Measurements from ENCODE around the gene FAM3C. TPM values are rescaled to one million over a fixed set of nuclear protein-coding genes. Genes with fewer than 3 reads are reported as not detected.
"Not testable (repeated sequence)": the region's sequence is repeated elsewhere in the genome, so short reads cannot be mapped to it uniquely, and the experiment has no call there.

The FAM3C gene
- total and polyA plus RNA-seq, 5 experiments from 2014 or later, result 8.9 to 20.6 (median 12.4) TPM

GRCh38 chr7:121430558-121430957, 34.5 kb upstream of the FAM3C start:
- H3K4me3 Mint-ChIP-seq, result no peak overlapping the region

GRCh38 chr7:121429798-121430197, 33.7 kb upstream of the FAM3C start:
- POLR2A ChIA-PET, result no interaction called here
- DNase-seq (no peak), ATAC-seq (no peak)
- Mint-ChIP-seq H3K27ac (no peak overlapping the region), H3K4me3 (no peak overlapping the region), H3K9me3 (no peaks in the 10 kb centered on the region), H3K4me1 (peaks cover 0 to 7% (median 3%) of the 10 kb centered on the region in 4 donors), H3K27me3 (peaks cover 0 to 5% (median 2%) of the 10 kb centered on the region in 5 donors), H3K36me3 (no peaks in the 10 kb centered on the region)

More at GRCh38 chr7:121430558-121430957, 34.5 kb upstream of the FAM3C start:
- DNase-seq, result no peak
- POLR2A ChIA-PET, result interaction anchor here (1.2 kb wide), 1 partner anchor 35 kb away, joined by 3 read pairs; no protein-coding TSS in a partner anchor
- Mint-ChIP-seq H3K9me3 (no peaks in the 10 kb centered on the region), H3K27me3 (peaks cover 0 to 5% (median 1%) of the 10 kb centered on the region in 5 donors), H3K4me1 (peaks cover 0 to 7% (median 3%) of the 10 kb centered on the region in 4 donors), H3K27ac (no peak overlapping the region), H3K36me3 (no peaks in the 10 kb centered on the region)
- no peak for ATAC-seq

GRCh38 chr7:121428855-121429489, 32.9 kb upstream of the FAM3C start:
- Mint-ChIP-seq H3K4me1 (peaks cover 0 to 7% (median 3%) of the 10 kb centered on the region in 4 donors), H3K4me3 (no peak overlapping the region), H3K9me3 (no peaks in the 10 kb centered on the region), H3K27me3 (peaks cover 0 to 5% (median 5%) of the 10 kb centered on the region in 5 donors), H3K36me3 (no peaks in the 10 kb centered on the region), H3K27ac (no peak overlapping the region)
- POLR2A ChIA-PET, result no interaction called here
- ATAC-seq (no peak), DNase-seq (no peak)

GRCh38 chr7:121421743-121422142, 25.6 kb upstream of the FAM3C start:
- H3K9me3 Mint-ChIP-seq, H3K27ac Mint-ChIP-seq, ATAC-seq, H3K36me3 Mint-ChIP-seq, DNase-seq, H3K4me1 Mint-ChIP-seq, H3K27me3 Mint-ChIP-seq, H3K4me3 Mint-ChIP-seq, POLR2A ChIA-PET: not testable (repeated sequence)

GRCh38 chr7:121420976-121421375, 24.9 kb upstream of the FAM3C start:
- Mint-ChIP-seq H3K36me3 (peaks cover 0 to 4% (median 0%) of the 10 kb centered on the region in 3 donors), H3K27ac (no peak overlapping the region), H3K9me3 (no peaks in the 10 kb centered on the region), H3K4me1 (no peaks in the 10 kb centered on the region), H3K27me3 (peaks cover 0 to 6% (median under 1%) of the 10 kb centered on the region in 5 donors), H3K4me3 (no peak overlapping the region)
- no peak for DNase-seq
- POLR2A ChIA-PET, result no interaction called here
- ATAC-seq, result no peak

- no peaks in the 10 kb centered on the region for H3K4me1 Mint-ChIP-seq
- peak overlapping the region in 1 of 10 donors; percentile 78 for H3K27ac Mint-ChIP-seq
- ATAC-seq (no peak), DNase-seq (no peak)
- H3K27me3 Mint-ChIP-seq, result peaks cover 0 to 4% (median 0%) of the 10 kb centered on the region in 5 donors
- peaks cover 0 to 4% (median 0%) of the 10 kb centered on the region in 3 donors for H3K36me3 Mint-ChIP-seq
- no peaks in the 10 kb centered on the region for H3K9me3 Mint-ChIP-seq
- H3K4me3 Mint-ChIP-seq, result no peak overlapping the region
- POLR2A ChIA-PET, result no interaction called here
These were observed 23.4 kb upstream of the FAM3C start for GRCh38 chr7:121419201-121420148.

- Mint-ChIP-seq H3K4me3 (no peak overlapping the region), H3K36me3 (peaks cover 0 to 4% (median 0%) of the 10 kb centered on the region in 3 donors), H3K9me3 (no peaks in the 10 kb centered on the region), H3K27ac (no peak overlapping the region), H3K27me3 (peaks cover 0 to 5% (median 0%) of the 10 kb centered on the region in 5 donors), H3K4me1 (no peaks in the 10 kb centered on the region)
- ATAC-seq, result no peak
- POLR2A ChIA-PET, result no interaction called here
- no peak for DNase-seq
These were observed 20.4 kb upstream of the FAM3C start for GRCh38 chr7:121416533-121416932.

GRCh38 chr7:121414436-121414835, 18.3 kb upstream of the FAM3C start:
- POLR2A ChIA-PET, result no interaction called here
- Mint-ChIP-seq H3K36me3 (no peaks in the 10 kb centered on the region), H3K4me3 (no peak overlapping the region), H3K4me1 (peaks cover 0 to 7% (median 5%) of the 10 kb centered on the region in 4 donors), H3K27ac (no peak overlapping the region), H3K27me3 (peaks cover 0 to 5% (median 0%) of the 10 kb centered on the region in 5 donors), H3K9me3 (no peaks in the 10 kb centered on the region)
- DNase-seq (no peak), ATAC-seq (no peak)

GRCh38 chr7:121411597-121411979, 15.5 kb upstream of the FAM3C start:
- no peaks in the 10 kb centered on the region for H3K9me3 Mint-ChIP-seq
- H3K36me3 Mint-ChIP-seq, result no peaks in the 10 kb centered on the region
- no peak overlapping the region for H3K27ac Mint-ChIP-seq
- peaks cover 0 to 7% (median 5%) of the 10 kb centered on the region in 4 donors for H3K4me1 Mint-ChIP-seq
- peaks cover 0 to 5% (median 0%) of the 10 kb centered on the region in 5 donors for H3K27me3 Mint-ChIP-seq
- POLR2A ChIA-PET, result no interaction called here
- DNase-seq, result no peak
- H3K4me3 Mint-ChIP-seq, result no peak overlapping the region
- ATAC-seq, result no peak

- H3K9me3 Mint-ChIP-seq, result no peaks in the 10 kb centered on the region
- DNase-seq, result no peak
- POLR2A ChIA-PET, result no interaction called here
- peaks cover 0 to 5% (median 0%) of the 10 kb centered on the region in 5 donors for H3K27me3 Mint-ChIP-seq
- ATAC-seq, result no peak
- no peaks in the 10 kb centered on the region for H3K36me3 Mint-ChIP-seq
- peak overlapping the region in 1 of 10 donors; percentile 2 for H3K27ac Mint-ChIP-seq
- no peak overlapping the region for H3K4me3 Mint-ChIP-seq
- peaks cover 0 to 7% (median 5%) of the 10 kb centered on the region in 4 donors for H3K4me1 Mint-ChIP-seq
These were observed 14.9 kb upstream of the FAM3C start for GRCh38 chr7:121410829-121411596.

- Mint-ChIP-seq H3K9me3 (no peaks in the 10 kb centered on the region), H3K4me1 (peaks cover 0 to 7% (median 5%) of the 10 kb centered on the region in 4 donors), H3K27me3 (peaks cover 0 to 7% (median 2%) of the 10 kb centered on the region in 5 donors), H3K4me3 (no peak overlapping the region), H3K27ac (no peak overlapping the region), H3K36me3 (no peaks in the 10 kb centered on the region)
- POLR2A ChIA-PET, result interaction anchor here (1.4 kb wide), 1 partner anchor 12 kb away, joined by 3 read pairs; no protein-coding TSS in a partner anchor
- no peak for DNase-seq
- ATAC-seq, result no peak
These were observed 10.8 kb upstream of the FAM3C start for GRCh38 chr7:121406944-121407343.

GRCh38 chr7:121406461-121406860, 10.4 kb upstream of the FAM3C start:
- POLR2A ChIA-PET, result interaction anchor here (1.4 kb wide), 1 partner anchor 11 kb away, joined by 3 read pairs; no protein-coding TSS in a partner anchor
- Mint-ChIP-seq H3K36me3 (no peaks in the 10 kb centered on the region), H3K9me3 (no peaks in the 10 kb centered on the region), H3K4me3 (no peak overlapping the region), H3K27me3 (peaks cover 0 to 7% (median 2%) of the 10 kb centered on the region in 5 donors), H3K27ac (no peak overlapping the region), H3K4me1 (peaks cover 0 to 7% (median 5%) of the 10 kb centered on the region in 4 donors)
- DNase-seq, result no peak
- no peak for ATAC-seq
